CD14-positive monocyte (primary cell): ENCODE data around the gene BIRC5. TPM values are rescaled to one million over a fixed set of nuclear protein-coding genes. Genes with fewer than 3 reads are reported as not detected.

Experiments used
- DNase-seq, 3 donors: peaks; one replicate each; pipeline ENCODE4 v3.0.0-alpha.2; 2011 to 2022
- H2AFZ ChIP-seq: 2 replicates; pipeline ENCODE4 v1.6.0; 2012; ENCODE audit warnings: mild to moderate bottlenecking, low read depth, low read length, inconsistent platforms; ENCODE audit not compliant: insufficient read depth, poor library complexity, severe bottlenecking
- H3K27ac ChIP-seq, 2 donors: 1 replicate in 1 of 2; 2 replicates in 1 of 2; pipeline ENCODE4 v1.5.1; 2012 to 2013; ENCODE audit warnings: low read length in 2 of 2, control low read depth in 1 of 2, inconsistent platforms in 1 of 2, low read depth in 1 of 2, mild to moderate bottlenecking in 1 of 2
- H3K27me3 ChIP-seq, 2 donors: one replicate each; pipeline versions ENCODE4 v1.6.0 to v1.6.1; 2011 to 2013; ENCODE audit warnings: low read length in 2 of 2; ENCODE audit not compliant: control insufficient read depth in 2 of 2, insufficient read depth in 2 of 2
- H3K36me3 ChIP-seq, 2 donors: replicated peaks in 1 of 2; 1 replicate in 1 of 2; 2 replicates in 1 of 2; pipeline versions ENCODE4 v1.5.1 to v1.6.1; 2012 to 2013; ENCODE audit warnings: low read length in 2 of 2, control low read depth in 1 of 2, inconsistent platforms in 1 of 2, mild to moderate bottlenecking in 1 of 2; ENCODE audit not compliant: insufficient read depth in 2 of 2, control insufficient read depth in 1 of 2
- H3K4me1 ChIP-seq, 2 donors: 1 replicate in 1 of 2; 2 replicates in 1 of 2; pipeline versions ENCODE4 v1.5.1 to v1.6.1; 2012 to 2013; ENCODE audit warnings: low read length in 2 of 2, control low read depth in 1 of 2, inconsistent platforms in 1 of 2, mild to moderate bottlenecking in 1 of 2, moderate library complexity in 1 of 2; ENCODE audit not compliant: insufficient read depth in 2 of 2, control insufficient read depth in 1 of 2
- H3K4me2 ChIP-seq: replicated peaks from 2 replicates; pipeline ENCODE3; 2012; ENCODE audit warnings: low read length, moderate library complexity, mild to moderate bottlenecking; ENCODE audit not compliant: poor library complexity, severe bottlenecking; ENCODE audit errors: extremely low read depth
- H3K4me3 ChIP-seq, 3 experiments: fragments of 200-600 bp in 1 of 3; sonication (generic) in 1 of 3; replicated peaks in 1 of 3; 1 replicate in 2 of 3; 2 replicates in 1 of 3; pipeline ENCODE4 v1.5.1; 2011 to 2013; ENCODE audit warnings: low read length in 3 of 3, mild to moderate bottlenecking in 3 of 3, control low read depth in 2 of 3, low read depth in 2 of 3, inconsistent platforms in 1 of 3, moderate library complexity in 1 of 3
- H3K79me2 ChIP-seq: 2 replicates; pipeline ENCODE4 v1.6.0; 2012; ENCODE audit warnings: mild to moderate bottlenecking, control low read depth, inconsistent platforms, low read length, moderate library complexity; ENCODE audit not compliant: insufficient read depth
- H3K9ac ChIP-seq: 2 replicates; pipeline ENCODE4 v1.6.0; 2017; ENCODE audit warnings: low read length, mild to moderate bottlenecking; ENCODE audit not compliant: insufficient read depth, poor library complexity, severe bottlenecking
- H3K9me3 ChIP-seq, 2 donors: replicated peaks in 1 of 2; 1 replicate in 1 of 2; 2 replicates in 1 of 2; pipeline versions ENCODE4 v1.5.1 to v1.6.1; 2012 to 2013; ENCODE audit warnings: low read length in 2 of 2, control low read depth in 1 of 2; ENCODE audit not compliant: control insufficient read depth in 1 of 2, insufficient read depth in 1 of 2
- H4K20me1 ChIP-seq: 2 replicates; pipeline ENCODE4 v1.6.0; 2012; ENCODE audit warnings: mild to moderate bottlenecking, low read length, control low read depth, moderate library complexity; ENCODE audit not compliant: insufficient read depth
- H3K27ac Mint-ChIP-seq, 7 donors: one replicate each; pipeline ENCODE4 v1.8.0; 2020; ENCODE audit warnings: mild to moderate bottlenecking in 7 of 7, mixed read lengths in 7 of 7, moderate library complexity in 6 of 7, inconsistent platforms in 2 of 7
- H3K27me3 Mint-ChIP-seq, 3 donors: one replicate each; pipeline ENCODE4 v1.8.0; 2021 to 2022; ENCODE audit warnings: low read depth in 3 of 3, mild to moderate bottlenecking in 3 of 3, mixed read lengths in 3 of 3, moderate library complexity in 3 of 3, inconsistent platforms in 1 of 3
- H3K36me3 Mint-ChIP-seq, 2 donors: one replicate each; pipeline ENCODE4 v1.8.0; 2020; ENCODE audit warnings: mixed read lengths in 2 of 2, inconsistent platforms in 1 of 2, mild to moderate bottlenecking in 1 of 2
- H3K4me1 Mint-ChIP-seq: one replicate; pipeline ENCODE4 v1.8.0; 2020; ENCODE audit warnings: mild to moderate bottlenecking, mixed read lengths
- H3K4me3 Mint-ChIP-seq, 2 donors: one replicate each; pipeline ENCODE4 v1.8.0; 2020; ENCODE audit warnings: mild to moderate bottlenecking in 2 of 2, mixed read lengths in 2 of 2, moderate library complexity in 1 of 2
- H3K9me3 Mint-ChIP-seq, 7 donors: one replicate each; pipeline ENCODE4 v1.8.0; 2020 to 2022; ENCODE audit warnings: mixed read lengths in 7 of 7, mild to moderate bottlenecking in 6 of 7, moderate library complexity in 6 of 7, inconsistent platforms in 2 of 7
- WGBS: methylation state at CpG from one replicate; pipeline ENCODE4 v1.1.5; 2013; ENCODE audit warnings: missing lambda C conversion rate; ENCODE audit not compliant: insufficient coverage; 5-methylcytosine and 5-hydroxymethylcytosine counted together
- intact Hi-C, 2 donors: fragments of 100-400 bp; cut with micrococcal nuclease; formaldehyde crosslinking; loops; one replicate each; pipeline versions ENCODE4 v1.15.0 to v1.15.1; 2023
- polyA plus RNA-seq, 3 donors: library from polyadenylated mRNA; depleted of rRNA in 1 of 3; unstranded in 2 of 3; stranded (reverse) in 1 of 3; fragments of 300-500 nt in 2 of 3; fragments of >200 nt in 1 of 3; fragmentation: Illumina TruSeq in 2 of 3; gene quantifications; 1 replicate in 2 of 3; 2 replicates in 1 of 3; pipeline ENCODE4 v1.2.3, GENCODE V29; 2012 to 2021
- TF ChIP-seq, protein P1 (sequence below): fragments of 200-600 bp; IDR thresholded peaks from one replicate; pipeline ENCODE4 v1.8.0; 2022; ENCODE audit warnings: antibody characterized with exemption, mild to moderate bottlenecking

BIRC5 gene
- polyA plus RNA-seq, 3 donors: 0.20 TPM; not detected in 2

DNA sequence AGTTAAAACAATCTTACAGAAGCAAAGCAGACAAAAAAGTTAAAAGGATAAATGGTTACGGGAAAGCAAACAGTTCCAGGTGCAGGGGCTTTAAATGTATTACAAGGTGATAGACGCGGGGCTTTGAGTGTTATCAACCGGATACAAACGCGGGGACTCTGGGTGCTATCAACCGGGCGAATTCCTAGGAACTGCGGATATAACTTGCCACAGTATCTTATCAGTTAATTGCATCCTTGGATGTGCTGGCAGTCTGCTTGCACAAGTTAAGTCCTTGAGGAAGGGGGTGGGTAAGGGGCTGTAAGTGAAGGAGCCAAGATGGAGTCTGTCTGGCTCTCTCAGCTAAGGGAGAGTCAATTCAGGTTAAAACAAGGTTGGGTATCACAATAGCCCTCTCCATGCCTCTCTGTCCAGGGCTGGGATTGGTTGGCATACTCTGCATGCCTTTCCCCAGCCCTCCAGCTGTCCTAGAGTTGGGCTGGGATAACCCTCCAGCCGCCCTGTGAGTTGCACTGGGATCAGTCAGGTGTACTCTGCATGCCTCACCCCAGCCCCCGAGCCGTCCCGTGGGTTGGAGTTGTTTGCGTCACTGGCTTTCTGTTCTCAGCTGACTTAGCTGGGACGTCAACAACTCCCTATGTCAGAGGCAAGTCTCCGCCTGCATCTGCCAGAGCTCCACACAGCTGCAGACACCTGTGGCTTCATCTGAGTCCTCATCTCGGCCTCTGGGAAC, 58.3 kb downstream of the BIRC5 start:
- Histone ChIP-seq H3K27me3 (peaks cover 3 to 12% of the 10 kb centered on the region in 2 donors), H2AFZ (peak overlapping the region; percentile 63), H3K27ac (peak overlapping the region in 1 of 2 donors; percentile 33), H4K20me1 (no peaks in the 10 kb centered on the region), H3K36me3 (no peaks in the 10 kb centered on the region), H3K4me2 (peak overlapping the region; percentile 60), H3K4me1 (peaks cover 8 to 12% of the 10 kb centered on the region in 2 donors), H3K9me3 (no peaks in the 10 kb centered on the region), H3K9ac (no peak overlapping the region), H3K79me2 (no peaks in the 10 kb centered on the region), H3K4me3 (peak overlapping the region in 1 of 3 experiments; percentile 65)
- Mint-ChIP-seq H3K4me1 (peaks cover 13% of the 10 kb centered on the region), H3K27ac (peak overlapping the region in 2 of 7 donors; percentile 64 to 74), H3K36me3 (peaks cover 0 to 3% of the 10 kb centered on the region in 2 donors), H3K27me3 (peaks cover 10 to 31% (median 18%) of the 10 kb centered on the region in 3 donors), H3K9me3 (peaks cover 0 to 2% (median 0%) of the 10 kb centered on the region in 7 donors), H3K4me3 (peak overlapping the region; percentile 70 to 88)
- 14% methylated on average over 15 of the region's 17 CpGs for WGBS
- peak; percentile 21 to 54 (median 47) for DNase-seq
- intact Hi-C loops: no loop called here
- TF ChIP-seq, protein P1, sequence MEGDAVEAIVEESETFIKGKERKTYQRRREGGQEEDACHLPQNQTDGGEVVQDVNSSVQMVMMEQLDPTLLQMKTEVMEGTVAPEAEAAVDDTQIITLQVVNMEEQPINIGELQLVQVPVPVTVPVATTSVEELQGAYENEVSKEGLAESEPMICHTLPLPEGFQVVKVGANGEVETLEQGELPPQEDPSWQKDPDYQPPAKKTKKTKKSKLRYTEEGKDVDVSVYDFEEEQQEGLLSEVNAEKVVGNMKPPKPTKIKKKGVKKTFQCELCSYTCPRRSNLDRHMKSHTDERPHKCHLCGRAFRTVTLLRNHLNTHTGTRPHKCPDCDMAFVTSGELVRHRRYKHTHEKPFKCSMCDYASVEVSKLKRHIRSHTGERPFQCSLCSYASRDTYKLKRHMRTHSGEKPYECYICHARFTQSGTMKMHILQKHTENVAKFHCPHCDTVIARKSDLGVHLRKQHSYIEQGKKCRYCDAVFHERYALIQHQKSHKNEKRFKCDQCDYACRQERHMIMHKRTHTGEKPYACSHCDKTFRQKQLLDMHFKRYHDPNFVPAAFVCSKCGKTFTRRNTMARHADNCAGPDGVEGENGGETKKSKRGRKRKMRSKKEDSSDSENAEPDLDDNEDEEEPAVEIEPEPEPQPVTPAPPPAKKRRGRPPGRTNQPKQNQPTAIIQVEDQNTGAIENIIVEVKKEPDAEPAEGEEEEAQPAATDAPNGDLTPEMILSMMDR: no peak

DNA sequence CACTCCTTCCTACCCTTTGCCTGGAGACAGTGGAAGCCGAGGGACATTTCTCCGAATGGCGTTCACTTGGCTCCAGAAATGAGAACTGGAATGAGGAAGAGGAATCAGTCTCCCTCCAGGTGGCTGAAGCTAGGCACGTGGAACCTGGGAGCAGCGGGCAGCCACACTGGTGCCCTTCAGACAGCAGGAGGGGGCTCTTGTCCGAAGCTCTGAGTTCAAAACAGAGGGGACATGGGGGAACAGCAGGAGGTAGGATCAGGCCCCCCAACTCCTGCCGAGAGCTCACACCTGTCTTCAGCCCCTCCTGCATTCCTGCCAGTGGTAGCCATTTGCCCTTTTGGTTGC, 58.8 kb downstream of the BIRC5 start:
- Histone ChIP-seq H3K36me3 (no peaks in the 10 kb centered on the region), H3K4me3 (peak overlapping the region in 1 of 3 experiments; percentile 65), H2AFZ (peak overlapping the region; percentile 63), H4K20me1 (no peaks in the 10 kb centered on the region), H3K9ac (no peak overlapping the region), H3K79me2 (no peaks in the 10 kb centered on the region), H3K4me2 (peak overlapping the region; percentile 60), H3K27ac (peak overlapping the region in 1 of 2 donors; percentile 33), H3K9me3 (no peaks in the 10 kb centered on the region), H3K4me1 (peaks cover 8 to 12% of the 10 kb centered on the region in 2 donors), H3K27me3 (peaks cover 3 to 12% of the 10 kb centered on the region in 2 donors)
- TF ChIP-seq, protein P1: no peak
- H3K27me3 Mint-ChIP-seq: peaks cover 10 to 31% (median 18%) of the 10 kb centered on the region in 3 donors
- H3K9me3 Mint-ChIP-seq: peaks cover 0 to 2% (median 0%) of the 10 kb centered on the region in 7 donors
- peak overlapping the region in 2 of 7 donors; percentile 64 to 74 for H3K27ac Mint-ChIP-seq
- H3K4me3 Mint-ChIP-seq: peak overlapping the region; percentile 70 to 88
- H3K4me1 Mint-ChIP-seq: peaks cover 13% of the 10 kb centered on the region
- 39% methylated on average over 3 of the region's 7 CpGs for WGBS
- DNase-seq: peak; percentile 34 to 40 (median 39)
- intact Hi-C loops: no loop called here
- peaks cover 0 to 3% of the 10 kb centered on the region in 2 donors for H3K36me3 Mint-ChIP-seq
